GM19468 (cell line): ENCODE measurements around the gene MARK2.

ENCODE experiments used
- ATAC-seq: cut with Tn5 transposase; IDR thresholded peaks from one replicate; pipeline ENCODE4 v1.9.1; 2021; ENCODE audit warnings: mild to moderate bottlenecking, moderate library complexity, moderate number of reproducible peaks; ENCODE audit not compliant: unreplicated experiment; ENCODE audit errors: extremely low read depth

The MARK2 gene

GRCh38 chr11:63876616-63877015 lies 37.7 kb downstream of the MARK2 start:
- ATAC-seq: no peak

- ATAC-seq: no peak
These were observed 38.8 kb downstream of the MARK2 start for GRCh38 chr11:63877658-63878241.

GRCh38 chr11:63879598-63880402 lies 40.9 kb downstream of the MARK2 start:
- no peak for ATAC-seq

- no peak for ATAC-seq
These were observed 41.5 kb downstream of the MARK2 start for GRCh38 chr11:63880403-63880790.

GRCh38 chr11:63882555-63883242 lies 43.8 kb downstream of the MARK2 start:
- ATAC-seq: no peak

- ATAC-seq: no peak
These were observed 44.9 kb downstream of the MARK2 start for GRCh38 chr11:63883791-63884190.

- ATAC-seq: no peak
These were observed 45.5 kb downstream of the MARK2 start for GRCh38 chr11:63884196-63884932.

- ATAC-seq: no peak
These were observed 48.6 kb downstream of the MARK2 start for GRCh38 chr11:63887386-63887999.

GRCh38 chr11:63888170-63889086 lies 49.5 kb downstream of the MARK2 start:
- ATAC-seq: peak; percentile 33

- no peak for ATAC-seq
These were observed 50.4 kb downstream of the MARK2 start for GRCh38 chr11:63889344-63889743.

GRCh38 chr11:63890368-63890767 lies 51.5 kb downstream of the MARK2 start:
- ATAC-seq: no peak

GRCh38 chr11:63892228-63892627 lies 53.3 kb downstream of the MARK2 start:
- ATAC-seq: no peak

GRCh38 chr11:63893355-63893754 lies 54.4 kb downstream of the MARK2 start:
- ATAC-seq: no peak

GRCh38 chr11:63896071-63896470 lies 57.2 kb downstream of the MARK2 start:
- no peak for ATAC-seq

- ATAC-seq: no peak
These were observed 58.7 kb downstream of the MARK2 start for GRCh38 chr11:63897459-63898146.

- no peak for ATAC-seq
These were observed 62.8 kb downstream of the MARK2 start for GRCh38 chr11:63901660-63902059.

- ATAC-seq: no peak
These were observed 65.0 kb downstream of the MARK2 start for GRCh38 chr11:63903884-63904283.

- no peak for ATAC-seq
These were observed 65.8 kb downstream of the MARK2 start for GRCh38 chr11:63904743-63905142.

GRCh38 chr11:63905179-63905578 lies 66.3 kb downstream of the MARK2 start:
- no peak for ATAC-seq
